HCT116 (cell line): ENCODE measurements around the gene ZNF236. TPM values are rescaled to one million over a fixed set of nuclear protein-coding genes. Genes with fewer than 3 reads are reported as not detected.
A peak's percentile ranks its signal among the peaks of the same experiment; 100 is the strongest.

Experiments used
- ATAC-seq: fragments of 200-7000 bp; cut with Tn5 transposase; 2 replicates; pipeline ENCODE4 v1.9.1; 2020; ENCODE audit warnings: mild to moderate bottlenecking, moderate library complexity
- BruUV-seq: library from RNA; stranded (reverse); fragments of 400-500 nt; replicated peaks from 2 replicates; lab custom pipeline; 2021; lab: Mats Ljungman, UMichigan
- CTCF ChIA-PET: fragments of 300-600 bp; sonication (Branson Sonifier 250); formaldehyde crosslinking; loops from one replicate; lab custom pipeline; 2021; ENCODE audit warnings: antibody characterized with exemption; lab: Charles Lee
- POLR2A ChIA-PET: fragments of 300-600, 350-600 bp; sonication (Branson Sonifier 250); formaldehyde crosslinking; loops from one replicate; lab custom pipeline; 2021; ENCODE audit warnings: antibody characterized with exemption; lab: Charles Lee
- RAD21 ChIA-PET, 2 experiments: fragments of 300-600 bp; sonication (Branson Sonifier 250); formaldehyde crosslinking; loops; one replicate each; lab custom pipeline; 2023; ENCODE audit warnings: low total read pairs in 2 of 2; ENCODE audit not compliant: uncharacterized antibody in 2 of 2, unreplicated experiment in 2 of 2, low non-redundant PET in 1 of 2; lab: Charles Lee
- DNase-seq: peaks from one replicate; pipeline ENCODE4 v3.0.0-alpha.2; 2010; ENCODE audit warnings: low read depth, low spot score
- H2AFZ ChIP-seq: fragments of 200-600 bp; shearing (Covaris generic), sonication (generic); 2 replicates; pipeline ENCODE4 v1.6.1; 2017; ENCODE audit warnings: low read depth, mixed run types, mixed read lengths, antibody characterized with exemption, low read length; ENCODE audit not compliant: poor library complexity, severe bottlenecking
- H3K27ac ChIP-seq: 2 replicates; pipeline ENCODE4 v1.5.1; 2012; ENCODE audit warnings: low read depth, low read length
- H3K27me3 ChIP-seq: fragments of 200-600 bp; sonication (generic); 2 replicates; pipeline ENCODE4 v1.6.1; 2016; ENCODE audit warnings: mixed run types, low read length, mixed read lengths; ENCODE audit not compliant: insufficient read depth
- H3K36me3 ChIP-seq, 2 experiments: fragments of 200-500 bp in 1 of 2; fragments of 200-600 bp in 1 of 2; sonication (Bioruptor generic) in 1 of 2; sonication (generic) in 1 of 2; 2 replicates each; pipeline versions ENCODE4 v1.5.1 to v1.6.1; 2014 to 2016; ENCODE audit warnings: low read length in 2 of 2, inconsistent platforms in 1 of 2, mixed read lengths in 1 of 2, mixed run types in 1 of 2; ENCODE audit not compliant: insufficient read depth in 2 of 2, control insufficient read depth in 1 of 2
- H3K4me1 ChIP-seq, 2 experiments: fragments of 200-600 bp in 1 of 2; sonication (generic) in 1 of 2; 2 replicates each; pipeline versions ENCODE4 v1.5.1 to v1.6.1; 2012 to 2017; ENCODE audit warnings: low read length in 2 of 2, inconsistent platforms in 1 of 2, mild to moderate bottlenecking in 1 of 2, mixed read lengths in 1 of 2, mixed run types in 1 of 2, moderate library complexity in 1 of 2; ENCODE audit not compliant: insufficient read depth in 2 of 2, control insufficient read depth in 1 of 2
- H3K4me2 ChIP-seq: fragments of 200-600 bp; sonication (generic); 2 replicates; pipeline ENCODE4 v1.6.1; 2017; ENCODE audit warnings: mixed run types, low read length, mixed read lengths
- H3K4me3 ChIP-seq, 2 experiments: fragments of 200-600 bp in 1 of 2; sonication (generic) in 1 of 2; replicated peaks in 1 of 2; 2 replicates each; pipeline ENCODE4 v1.5.1; 2011 to 2016; ENCODE audit warnings: low read length in 2 of 2, control low read depth in 1 of 2, low read depth in 1 of 2, mild to moderate bottlenecking in 1 of 2, mixed read lengths in 1 of 2, mixed run types in 1 of 2
- H3K79me2 ChIP-seq: fragments of 200-600 bp; sonication (generic); 2 replicates; pipeline ENCODE4 v1.6.1; 2017; ENCODE audit warnings: mild to moderate bottlenecking, mixed run types, low read length, moderate library complexity, mixed read lengths; ENCODE audit not compliant: insufficient read depth
- H3K9ac ChIP-seq: fragments of 200-600 bp; sonication (generic); 2 replicates; pipeline ENCODE4 v1.6.1; 2016; ENCODE audit warnings: low read length, mixed read lengths
- H3K9me2 ChIP-seq: fragments of 200-600 bp; sonication (generic), shearing (Covaris generic); 2 replicates; pipeline ENCODE4 v1.6.1; 2017; ENCODE audit warnings: mixed run types, mild to moderate bottlenecking, moderate library complexity; ENCODE audit not compliant: insufficient read depth
- H3K9me3 ChIP-seq, 2 experiments: fragments of 200-500 bp in 1 of 2; fragments of 200-600 bp in 1 of 2; sonication (Bioruptor generic) in 1 of 2; sonication (generic) in 1 of 2; 2 replicates each; pipeline ENCODE4 v1.6.1; 2014 to 2017; ENCODE audit warnings: low read length in 2 of 2, mixed read lengths in 2 of 2, inconsistent platforms in 1 of 2, low read depth in 1 of 2, mild to moderate bottlenecking in 1 of 2, mixed run types in 1 of 2, moderate library complexity in 1 of 2; ENCODE audit not compliant: control insufficient read depth in 1 of 2, insufficient read depth in 1 of 2
- H4K20me1 ChIP-seq: fragments of 200-600 bp; sonication (generic), shearing (Covaris generic); 2 replicates; pipeline ENCODE4 v1.6.1; 2017; ENCODE audit warnings: mixed run types, mild to moderate bottlenecking, moderate library complexity; ENCODE audit not compliant: insufficient read depth
- CTCF ChIP-seq, 3 experiments: fragments of 200-600 bp in 1 of 3; sonication (generic) in 1 of 3; IDR thresholded peaks in 2 of 3; conservative IDR thresholded peaks in 1 of 3; 2 replicates each; pipeline ENCODE4 v1.5.1; 2012 to 2017; ENCODE audit warnings: low read depth in 2 of 3, low read length in 2 of 3, antibody characterized with exemption in 1 of 3, borderline replicate concordance in 1 of 3, control low read depth in 1 of 3, mild to moderate bottlenecking in 1 of 3, mixed read lengths in 1 of 3, mixed run types in 1 of 3, moderate library complexity in 1 of 3; ENCODE audit not compliant: insufficient read depth in 1 of 3
- EGR1 ChIP-seq: IDR thresholded peaks from 2 replicates; pipeline ENCODE4 v1.6.1; 2012; ENCODE audit warnings: low read depth
- EZH2 ChIP-seq: fragments of 200-600 bp; sonication (generic); IDR thresholded peaks from 2 replicates; pipeline ENCODE4 v1.6.1; 2017; ENCODE audit warnings: antibody characterized with exemption, mixed run types
- EZH2phosphoT487 ChIP-seq: fragments of 200-600 bp; IDR thresholded peaks from 2 replicates; pipeline ENCODE4 v1.6.1; 2018; ENCODE audit warnings: antibody characterized with exemption, borderline replicate concordance
- FOSL1 ChIP-seq: IDR thresholded peaks from 2 replicates; pipeline ENCODE4 v1.6.1; 2012; ENCODE audit warnings: low read depth
- JUND ChIP-seq: IDR thresholded peaks from 2 replicates; pipeline ENCODE4 v1.6.1; 2012
- POLR2AphosphoS5 ChIP-seq: IDR thresholded peaks from 2 replicates; pipeline ENCODE4 v1.6.1; 2011; ENCODE audit warnings: mild to moderate bottlenecking, low read depth, low read length, moderate library complexity
- RAD21 ChIP-seq: IDR thresholded peaks from 2 replicates; pipeline ENCODE4 v1.6.1; 2012; ENCODE audit warnings: low read depth, mild to moderate bottlenecking
- SIN3A ChIP-seq: IDR thresholded peaks from 2 replicates; pipeline ENCODE4 v1.6.1; 2012; ENCODE audit warnings: low read depth
- SP1 ChIP-seq: IDR thresholded peaks from 2 replicates; pipeline ENCODE4 v1.6.1; 2012; ENCODE audit warnings: low read depth
- SRF ChIP-seq: IDR thresholded peaks from 2 replicates; pipeline ENCODE4 v1.6.1; 2012; ENCODE audit warnings: low read depth
- YY1 ChIP-seq: IDR thresholded peaks from 2 replicates; pipeline ENCODE4 v1.6.1; 2011; ENCODE audit warnings: low read length, low read depth, moderate library complexity, mild to moderate bottlenecking; ENCODE audit not compliant: insufficient replicate concordance; ENCODE audit errors: extremely low read depth
- ZFX ChIP-seq: fragments of 450-650 bp; IDR thresholded peaks from 2 replicates; pipeline ENCODE4 v1.6.1; 2017
- ZNF274 ChIP-seq: fragments of 200-500 bp; sonication (Bioruptor generic); IDR thresholded peaks from 2 replicates; pipeline ENCODE4 v1.6.1; 2014; ENCODE audit warnings: mild to moderate bottlenecking, low read depth, low read length, inconsistent platforms
- intact Hi-C: fragments of 100-400 bp; cut with micrococcal nuclease; formaldehyde crosslinking; loops from 2 replicates; pipeline ENCODE4 v1.10.0; 2022
- total RNA-seq: library from RNA; stranded (reverse); gene quantifications from one replicate; pipeline ENCODE4 v1.2.1, GENCODE V29; 2021; ENCODE audit not compliant: unreplicated experiment
- TF ChIP-seq, protein P1 (sequence below): IDR thresholded peaks from 2 replicates; pipeline ENCODE4 v1.6.1; 2012; ENCODE audit warnings: low read depth
- TF ChIP-seq, protein P2 (sequence below): IDR thresholded peaks from 2 replicates; pipeline ENCODE4 v1.6.1; 2012
- TF ChIP-seq, protein P3 (sequence below): IDR thresholded peaks from 2 replicates; pipeline ENCODE4 v1.6.1; 2011; ENCODE audit warnings: mild to moderate bottlenecking, low read length, moderate library complexity; ENCODE audit not compliant: insufficient replicate concordance; ENCODE audit errors: extremely low read depth

ZNF236 gene
- total RNA-seq, 1 experiment from 2014 or later = 15.0 TPM

GRCh38 chr18:76801567-76802505 lies 20.5 kb upstream of the ZNF236 start:
- Histone ChIP-seq H3K9me3 (no peaks in the 10 kb centered on the region), H3K9ac (peak overlapping the region; percentile 61), H3K9me2 (no peaks in the 10 kb centered on the region), H3K36me3 (no peaks in the 10 kb centered on the region), H3K27ac (peak overlapping the region; percentile 22; the same call in 1 of the 2 replicates), H3K79me2 (no peaks in the 10 kb centered on the region), H4K20me1 (no peaks in the 10 kb centered on the region), H3K27me3 (no peaks in the 10 kb centered on the region), H2AFZ (peak overlapping the region; percentile 100), H3K4me2 (peak overlapping the region; percentile 94), H3K4me3 (peak overlapping the region; percentile 38 to 58), H3K4me1 (peaks cover 13 to 32% of the 10 kb centered on the region in 2 experiments)
- intact Hi-C loops = loop anchor here (1.0 to 10.0 kb wide), 6 partner anchors 19 to 403 kb away; partner anchors contain the start of gene ZNF516
- CTCF ChIA-PET = interaction anchor here (0.8 to 2.6 kb wide), 10 partner anchors 8 to 410 kb away, joined by 3 to 16 read pairs (median 4); partner anchors contain the start of gene ZNF236
- no TSS peak for BruUV-seq
- POLR2A ChIA-PET = no interaction called here
- RAD21 ChIA-PET = interaction anchor here (0.7 to 1.6 kb wide), 2 partner anchors 17 to 469 kb away, joined by 3 read pairs; no protein-coding TSS in a partner anchor
- DNase-seq (no peak), ATAC-seq (peak; percentile 93)
- TF ChIP-seq, protein P1, sequence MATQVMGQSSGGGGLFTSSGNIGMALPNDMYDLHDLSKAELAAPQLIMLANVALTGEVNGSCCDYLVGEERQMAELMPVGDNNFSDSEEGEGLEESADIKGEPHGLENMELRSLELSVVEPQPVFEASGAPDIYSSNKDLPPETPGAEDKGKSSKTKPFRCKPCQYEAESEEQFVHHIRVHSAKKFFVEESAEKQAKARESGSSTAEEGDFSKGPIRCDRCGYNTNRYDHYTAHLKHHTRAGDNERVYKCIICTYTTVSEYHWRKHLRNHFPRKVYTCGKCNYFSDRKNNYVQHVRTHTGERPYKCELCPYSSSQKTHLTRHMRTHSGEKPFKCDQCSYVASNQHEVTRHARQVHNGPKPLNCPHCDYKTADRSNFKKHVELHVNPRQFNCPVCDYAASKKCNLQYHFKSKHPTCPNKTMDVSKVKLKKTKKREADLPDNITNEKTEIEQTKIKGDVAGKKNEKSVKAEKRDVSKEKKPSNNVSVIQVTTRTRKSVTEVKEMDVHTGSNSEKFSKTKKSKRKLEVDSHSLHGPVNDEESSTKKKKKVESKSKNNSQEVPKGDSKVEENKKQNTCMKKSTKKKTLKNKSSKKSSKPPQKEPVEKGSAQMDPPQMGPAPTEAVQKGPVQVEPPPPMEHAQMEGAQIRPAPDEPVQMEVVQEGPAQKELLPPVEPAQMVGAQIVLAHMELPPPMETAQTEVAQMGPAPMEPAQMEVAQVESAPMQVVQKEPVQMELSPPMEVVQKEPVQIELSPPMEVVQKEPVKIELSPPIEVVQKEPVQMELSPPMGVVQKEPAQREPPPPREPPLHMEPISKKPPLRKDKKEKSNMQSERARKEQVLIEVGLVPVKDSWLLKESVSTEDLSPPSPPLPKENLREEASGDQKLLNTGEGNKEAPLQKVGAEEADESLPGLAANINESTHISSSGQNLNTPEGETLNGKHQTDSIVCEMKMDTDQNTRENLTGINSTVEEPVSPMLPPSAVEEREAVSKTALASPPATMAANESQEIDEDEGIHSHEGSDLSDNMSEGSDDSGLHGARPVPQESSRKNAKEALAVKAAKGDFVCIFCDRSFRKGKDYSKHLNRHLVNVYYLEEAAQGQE = no peak
- TF ChIP-seq, protein P2, sequence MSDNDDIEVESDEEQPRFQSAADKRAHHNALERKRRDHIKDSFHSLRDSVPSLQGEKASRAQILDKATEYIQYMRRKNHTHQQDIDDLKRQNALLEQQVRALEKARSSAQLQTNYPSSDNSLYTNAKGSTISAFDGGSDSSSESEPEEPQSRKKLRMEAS = peak; percentile 20; the same call in 1 of the 2 replicates
- TF ChIP-seq RAD21 = peak; percentile 81
- peak; percentile 65 to 92 (median 85); a peak in 5 of 6 replicates for TF ChIP-seq CTCF (IDR thresholded peaks at IDR 0.05 in 2 of 3, conservative IDR thresholded peaks at IDR 0.05 in 1 of 3; ENCODE audit: borderline replicate concordance in 1 of 3, insufficient read depth in 1 of 3, low read depth in 2 of 3, low read length in 2 of 3)
- TF ChIP-seq JUND = no peak
- TF ChIP-seq EGR1 = 0 out of 2 replicates have a peak, but pooled peaks have one; percentile 31
- peak; percentile 15 for TF ChIP-seq YY1
- TF ChIP-seq, protein P3, sequence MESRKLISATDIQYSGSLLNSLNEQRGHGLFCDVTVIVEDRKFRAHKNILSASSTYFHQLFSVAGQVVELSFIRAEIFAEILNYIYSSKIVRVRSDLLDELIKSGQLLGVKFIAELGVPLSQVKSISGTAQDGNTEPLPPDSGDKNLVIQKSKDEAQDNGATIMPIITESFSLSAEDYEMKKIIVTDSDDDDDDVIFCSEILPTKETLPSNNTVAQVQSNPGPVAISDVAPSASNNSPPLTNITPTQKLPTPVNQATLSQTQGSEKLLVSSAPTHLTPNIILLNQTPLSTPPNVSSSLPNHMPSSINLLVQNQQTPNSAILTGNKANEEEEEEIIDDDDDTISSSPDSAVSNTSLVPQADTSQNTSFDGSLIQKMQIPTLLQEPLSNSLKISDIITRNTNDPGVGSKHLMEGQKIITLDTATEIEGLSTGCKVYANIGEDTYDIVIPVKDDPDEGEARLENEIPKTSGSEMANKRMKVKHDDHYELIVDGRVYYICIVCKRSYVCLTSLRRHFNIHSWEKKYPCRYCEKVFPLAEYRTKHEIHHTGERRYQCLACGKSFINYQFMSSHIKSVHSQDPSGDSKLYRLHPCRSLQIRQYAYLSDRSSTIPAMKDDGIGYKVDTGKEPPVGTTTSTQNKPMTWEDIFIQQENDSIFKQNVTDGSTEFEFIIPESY = no peak
- no peak for TF ChIP-seq ZNF274
- no peak for TF ChIP-seq EZH2phosphoT487
- no peak for TF ChIP-seq SRF
- no peak for TF ChIP-seq EZH2
- no peak for TF ChIP-seq SIN3A
- TF ChIP-seq ZFX = 0 out of 2 replicates have a peak, but pooled peaks have one; percentile 20
- TF ChIP-seq POLR2AphosphoS5 = 0 out of 2 replicates have a peak, but pooled peaks have one; percentile 30
- no peak for TF ChIP-seq SP1
- TF ChIP-seq FOSL1 = no peak
